Activated CD4-positive, alpha-beta T cell treated with anti-CD3 and anti-CD28 coated beads for 36 hours (primary cell): ENCODE data around the gene NT5DC2. TPM values are rescaled to one million over a fixed set of nuclear protein-coding genes. Genes with fewer than 3 reads are reported as not detected.

Experiments
- ATAC-seq: fragments of 200-7000 bp; cut with Tn5 transposase; one replicate; pipeline ENCODE4 v1.10.0; 2021; ENCODE audit warnings: mild to moderate bottlenecking, moderate library complexity
- CTCF ChIA-PET: fragments of 350-600 bp; sonication (Branson Sonifier 250); formaldehyde crosslinking; loops from one replicate; lab custom pipeline; 2021; ENCODE audit warnings: antibody characterized with exemption; lab: Charles Lee
- POLR2A ChIA-PET: fragments of 350-600 bp; sonication (Branson Sonifier 250); formaldehyde crosslinking; loops from one replicate; lab custom pipeline; 2021; ENCODE audit warnings: antibody characterized with exemption, inconsistent platforms; lab: Charles Lee
- DNase-seq: peaks from one replicate; pipeline ENCODE4 v3.0.0-alpha.2; 2020
- H3K27ac Mint-ChIP-seq: one replicate; pipeline ENCODE4 v1.8.0; 2021; ENCODE audit warnings: mixed read lengths
- H3K27me3 Mint-ChIP-seq: one replicate; pipeline ENCODE4 v1.8.0; 2021; ENCODE audit warnings: mixed read lengths
- H3K36me3 Mint-ChIP-seq: one replicate; pipeline ENCODE4 v1.8.0; 2021; ENCODE audit warnings: low read depth, mixed read lengths
- H3K4me1 Mint-ChIP-seq: one replicate; pipeline ENCODE4 v1.8.0; 2021; ENCODE audit warnings: mixed read lengths
- H3K4me3 Mint-ChIP-seq: one replicate; pipeline ENCODE4 v1.8.0; 2021; ENCODE audit warnings: mild to moderate bottlenecking, moderate library complexity, mixed read lengths
- H3K9me3 Mint-ChIP-seq: one replicate; pipeline ENCODE4 v1.8.0; 2021; ENCODE audit warnings: low read depth, mixed read lengths
- intact Hi-C, 2 experiments: fragments of 100-400 bp; cut with DNase I in 1 of 2; cut with micrococcal nuclease in 1 of 2; formaldehyde crosslinking; loops; one replicate each; pipeline versions ENCODE4 v1.14.2 to v1.15.1; 2022 to 2024; cut with DNase I, micrococcal nuclease
- total RNA-seq, 2 experiments: library from RNA; stranded (reverse); gene quantifications; one replicate each; pipeline ENCODE4 v1.2.3, GENCODE V29; 2021

NT5DC2 gene
- total RNA-seq, 2 experiments from 2014 or later, result 35.6 to 59.1 TPM

DNA sequence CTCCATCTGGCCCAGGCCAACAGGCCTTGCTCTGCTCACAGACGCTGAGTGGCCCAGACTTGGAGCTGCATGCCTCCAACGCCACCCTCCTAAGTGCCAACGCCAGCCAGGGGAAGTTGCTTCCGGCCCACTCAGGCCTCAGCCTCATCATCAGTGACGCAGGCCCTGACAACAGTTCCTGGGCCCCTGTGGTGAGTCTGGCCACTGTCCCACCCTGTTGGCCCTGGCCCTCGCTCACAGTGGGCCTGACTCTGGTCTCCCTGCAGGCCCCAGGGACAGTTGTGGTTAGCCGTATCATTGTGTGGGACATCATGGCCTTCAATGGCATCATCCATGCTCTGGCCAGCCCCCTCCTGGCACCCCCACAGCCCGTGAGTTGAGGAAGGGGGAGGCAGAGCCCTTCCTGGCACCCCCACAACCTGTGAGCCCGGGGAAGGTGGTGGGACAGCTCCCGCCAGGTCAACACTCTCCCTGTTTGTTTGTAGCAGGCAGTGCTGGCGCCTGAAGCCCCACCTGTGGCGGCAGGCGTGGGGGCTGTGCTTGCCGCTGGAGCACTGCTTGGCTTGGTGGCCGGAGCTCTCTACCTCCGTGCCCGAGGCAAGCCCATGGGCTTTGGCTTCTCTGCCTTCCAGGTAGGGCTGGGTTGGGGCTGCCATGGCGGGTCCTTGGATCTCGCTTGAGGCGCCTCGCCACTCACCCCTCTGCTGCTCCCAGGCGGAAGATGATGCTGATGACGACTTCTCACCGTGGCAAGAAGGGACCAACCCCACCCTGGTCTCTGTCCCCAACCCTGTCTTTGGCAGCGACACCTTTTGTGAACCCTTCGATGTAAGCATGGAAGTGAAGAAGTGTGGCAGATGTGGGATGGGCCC, 10.0 kb downstream of the NT5DC2 start:
- ChIA-PET CTCF (no interaction called here), POLR2A (no interaction called here)
- Mint-ChIP-seq H3K4me3 (no peak overlapping the region), H3K27me3 (no peaks in the 10 kb centered on the region), H3K36me3 (peaks cover 4% of the 10 kb centered on the region), H3K9me3 (no peaks in the 10 kb centered on the region), H3K27ac (no peak overlapping the region), H3K4me1 (no peaks in the 10 kb centered on the region)
- ATAC-seq (no peak), DNase-seq (no peak)
- intact Hi-C loops, result no loop called here

DNA sequence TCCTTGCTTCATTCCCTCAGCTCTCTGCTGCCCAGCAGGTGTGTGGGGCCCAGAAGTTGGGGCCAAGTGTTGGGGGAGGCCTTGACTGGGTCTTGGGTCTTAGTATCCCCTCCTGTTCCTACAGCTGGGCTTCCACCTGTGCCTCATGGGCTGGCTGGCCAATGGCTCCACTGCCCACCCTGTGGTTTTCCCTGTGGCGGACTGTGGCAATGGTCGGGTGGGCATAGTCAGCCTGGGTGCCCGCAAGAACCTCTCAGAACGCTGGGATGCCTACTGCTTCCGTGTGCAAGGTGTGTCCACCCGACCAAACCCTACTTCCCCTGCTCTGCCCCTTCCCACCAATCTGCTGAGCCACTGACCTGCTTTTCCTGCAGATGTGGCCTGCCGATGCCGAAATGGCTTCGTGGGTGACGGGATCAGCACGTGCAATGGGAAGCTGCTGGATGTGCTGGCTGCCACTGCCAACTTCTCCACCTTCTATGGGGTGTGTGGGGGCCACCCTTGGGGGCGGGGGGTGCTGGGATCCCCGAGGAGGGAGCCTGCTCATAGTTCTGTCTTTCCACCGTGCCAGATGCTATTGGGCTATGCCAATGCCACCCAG, 10.9 kb downstream of the NT5DC2 start:
- H3K27me3 Mint-ChIP-seq, result no peaks in the 10 kb centered on the region
- ChIA-PET CTCF (no interaction called here), POLR2A (no interaction called here)
- H3K9me3 Mint-ChIP-seq, result no peaks in the 10 kb centered on the region
- peaks cover 4% of the 10 kb centered on the region for H3K36me3 Mint-ChIP-seq
- no peak for DNase-seq
- H3K4me3 Mint-ChIP-seq, result no peak overlapping the region
- H3K4me1 Mint-ChIP-seq, result no peaks in the 10 kb centered on the region
- intact Hi-C loops, result no loop called here
- ATAC-seq, result no peak
- H3K27ac Mint-ChIP-seq, result no peak overlapping the region

DNA sequence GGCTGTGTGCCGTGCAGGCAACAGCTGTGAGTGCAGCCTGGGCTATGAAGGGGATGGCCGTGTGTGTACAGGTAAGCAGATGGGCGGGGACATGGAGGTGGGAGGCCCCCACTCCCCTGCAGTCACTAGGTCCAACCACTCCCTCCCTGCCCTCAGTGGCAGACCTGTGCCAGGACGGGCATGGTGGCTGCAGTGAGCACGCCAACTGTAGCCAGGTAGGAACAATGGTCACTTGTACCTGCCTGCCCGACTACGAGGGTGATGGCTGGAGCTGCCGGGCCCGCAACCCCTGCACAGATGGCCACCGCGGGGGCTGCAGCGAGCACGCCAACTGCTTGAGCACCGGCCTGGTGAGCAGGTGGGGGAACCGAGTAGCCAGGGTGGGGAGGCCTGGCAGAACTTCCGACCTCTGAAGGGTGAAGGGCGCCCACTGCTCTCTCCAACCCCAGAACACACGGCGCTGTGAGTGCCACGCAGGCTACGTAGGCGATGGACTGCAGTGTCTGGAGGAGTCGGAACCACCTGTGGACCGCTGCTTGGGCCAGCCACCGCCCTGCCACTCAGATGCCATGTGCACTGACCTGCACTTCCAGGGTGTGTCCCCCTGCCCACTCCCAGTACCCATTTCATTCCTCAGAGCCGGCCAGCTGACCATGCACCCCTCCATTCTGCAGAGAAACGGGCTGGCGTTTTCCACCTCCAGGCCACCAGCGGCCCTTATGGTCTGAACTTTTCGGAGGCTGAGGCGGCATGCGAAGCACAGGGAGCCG, 11.6 kb downstream of the NT5DC2 start:
- Mint-ChIP-seq H3K4me1 (no peaks in the 10 kb centered on the region), H3K27ac (no peak overlapping the region), H3K4me3 (no peak overlapping the region), H3K27me3 (no peaks in the 10 kb centered on the region), H3K9me3 (no peaks in the 10 kb centered on the region), H3K36me3 (peaks cover 4% of the 10 kb centered on the region)
- no peak for DNase-seq
- ChIA-PET POLR2A (no interaction called here), CTCF (no interaction called here)
- intact Hi-C loops, result no loop called here
- ATAC-seq, result no peak

DNA sequence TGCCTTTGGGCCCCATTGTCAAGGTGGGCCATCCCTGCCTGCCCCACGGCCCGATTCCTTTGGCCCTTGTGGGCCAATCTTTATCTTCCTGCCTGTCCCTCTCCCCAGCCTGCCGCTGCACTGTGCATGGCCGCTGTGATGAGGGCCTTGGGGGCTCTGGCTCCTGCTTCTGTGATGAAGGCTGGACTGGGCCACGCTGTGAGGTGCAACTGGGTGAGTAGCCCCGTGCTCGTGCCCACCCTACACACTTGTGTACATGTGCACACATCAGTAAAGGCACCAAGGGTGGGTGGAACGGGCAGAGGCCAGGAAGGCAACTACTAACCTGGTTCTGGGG, 12.2 kb downstream of the NT5DC2 start:
- POLR2A ChIA-PET, result no interaction called here
- Mint-ChIP-seq H3K9me3 (no peaks in the 10 kb centered on the region), H3K27me3 (no peaks in the 10 kb centered on the region), H3K36me3 (peaks cover 4% of the 10 kb centered on the region), H3K4me1 (no peaks in the 10 kb centered on the region), H3K4me3 (no peak overlapping the region), H3K27ac (no peak overlapping the region)
- no peak for DNase-seq
- intact Hi-C loops, result no loop called here
- CTCF ChIA-PET, result no interaction called here
- ATAC-seq, result no peak

GRCh38 chr3:52520716-52521487, 12.8 kb downstream of the NT5DC2 start:
- no peaks in the 10 kb centered on the region for H3K9me3 Mint-ChIP-seq
- H3K27me3 Mint-ChIP-seq, result no peaks in the 10 kb centered on the region
- intact Hi-C loops, result no loop called here
- H3K36me3 Mint-ChIP-seq, result peaks cover 4% of the 10 kb centered on the region
- no peak for ATAC-seq
- ChIA-PET POLR2A (no interaction called here), CTCF (interaction anchor here (0.9 kb wide), 1 partner anchor 327 kb away, joined by 5 read pairs; no protein-coding TSS in a partner anchor)
- H3K4me1 Mint-ChIP-seq, result no peaks in the 10 kb centered on the region
- DNase-seq, result no peak
- no peak overlapping the region for H3K4me3 Mint-ChIP-seq
- no peak overlapping the region for H3K27ac Mint-ChIP-seq

DNA sequence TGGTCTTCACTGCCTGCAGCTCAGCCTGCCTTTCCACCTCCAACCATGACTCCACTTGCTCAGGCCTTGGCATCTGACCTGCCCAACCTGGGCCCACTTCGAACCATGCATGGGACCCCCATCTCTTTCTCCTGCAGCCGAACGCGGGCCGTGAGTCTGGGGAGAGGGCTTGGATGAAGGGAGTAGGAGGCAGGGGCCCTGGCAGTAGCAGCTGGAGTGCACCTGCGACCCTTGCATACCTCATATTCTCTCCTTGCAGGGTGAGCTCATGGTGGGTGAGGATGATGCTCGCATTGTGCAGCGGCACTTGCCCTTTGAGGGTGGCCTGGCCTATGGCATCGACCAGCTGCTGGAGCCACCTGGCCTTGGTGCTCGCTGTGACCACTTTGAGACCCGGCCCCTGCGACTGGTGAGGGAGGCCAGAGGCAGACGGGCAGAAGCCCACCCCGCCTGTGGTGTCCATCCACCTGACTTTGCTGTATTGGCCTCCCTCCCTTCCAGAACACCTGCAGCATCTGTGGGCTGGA, 13.5 kb downstream of the NT5DC2 start:
- Mint-ChIP-seq H3K36me3 (peaks cover 4% of the 10 kb centered on the region), H3K27me3 (no peaks in the 10 kb centered on the region), H3K27ac (no peak overlapping the region), H3K9me3 (no peaks in the 10 kb centered on the region), H3K4me3 (no peak overlapping the region), H3K4me1 (no peaks in the 10 kb centered on the region)
- intact Hi-C loops, result no loop called here
- POLR2A ChIA-PET, result no interaction called here
- CTCF ChIA-PET, result interaction anchor here (0.9 kb wide), 1 partner anchor 327 kb away, joined by 5 read pairs; no protein-coding TSS in a partner anchor
- no peak for DNase-seq
- no peak for ATAC-seq

DNA sequence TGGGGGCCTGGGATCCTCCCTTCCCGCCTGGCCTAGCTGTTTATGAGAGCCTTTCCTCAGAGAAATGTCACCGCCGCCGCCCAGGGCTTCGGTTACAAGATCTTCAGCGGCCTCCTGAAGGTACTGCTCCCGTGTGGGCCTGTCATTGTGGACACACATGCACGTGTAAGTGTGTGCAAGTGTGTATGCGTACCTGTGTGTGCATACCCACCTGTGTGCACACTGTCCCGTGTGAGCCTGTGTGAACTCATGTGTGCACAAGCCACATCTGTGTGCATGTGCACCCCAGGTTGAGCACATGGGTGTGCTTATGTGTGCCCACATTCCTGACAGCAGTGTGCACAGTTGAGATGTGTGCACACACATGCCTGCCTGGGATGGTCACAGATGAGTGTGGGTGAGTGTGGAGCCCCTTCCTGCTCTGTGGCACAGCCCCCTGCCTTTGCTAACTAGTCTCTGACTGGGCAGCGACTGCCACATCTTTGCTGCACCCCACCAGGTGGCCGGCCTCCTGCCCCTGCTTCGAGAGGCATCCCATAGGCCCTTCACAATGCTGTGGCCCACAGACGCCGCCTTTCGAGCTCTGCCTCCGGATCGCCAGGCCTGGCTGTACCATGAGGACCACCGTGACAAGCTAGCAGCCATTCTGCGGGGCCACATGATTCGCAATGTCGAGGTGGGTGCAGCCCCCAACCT, 14.1 kb downstream of the NT5DC2 start:
- H3K27ac Mint-ChIP-seq, result no peak overlapping the region
- no peak for ATAC-seq
- no peaks in the 10 kb centered on the region for H3K9me3 Mint-ChIP-seq
- peaks cover 4% of the 10 kb centered on the region for H3K36me3 Mint-ChIP-seq
- POLR2A ChIA-PET, result no interaction called here
- H3K4me1 Mint-ChIP-seq, result no peaks in the 10 kb centered on the region
- DNase-seq, result no peak
- CTCF ChIA-PET, result interaction anchor here (0.9 kb wide), 1 partner anchor 326 kb away, joined by 5 read pairs; no protein-coding TSS in a partner anchor
- intact Hi-C loops, result no loop called here
- H3K27me3 Mint-ChIP-seq, result no peaks in the 10 kb centered on the region
- H3K4me3 Mint-ChIP-seq, result no peak overlapping the region

DNA sequence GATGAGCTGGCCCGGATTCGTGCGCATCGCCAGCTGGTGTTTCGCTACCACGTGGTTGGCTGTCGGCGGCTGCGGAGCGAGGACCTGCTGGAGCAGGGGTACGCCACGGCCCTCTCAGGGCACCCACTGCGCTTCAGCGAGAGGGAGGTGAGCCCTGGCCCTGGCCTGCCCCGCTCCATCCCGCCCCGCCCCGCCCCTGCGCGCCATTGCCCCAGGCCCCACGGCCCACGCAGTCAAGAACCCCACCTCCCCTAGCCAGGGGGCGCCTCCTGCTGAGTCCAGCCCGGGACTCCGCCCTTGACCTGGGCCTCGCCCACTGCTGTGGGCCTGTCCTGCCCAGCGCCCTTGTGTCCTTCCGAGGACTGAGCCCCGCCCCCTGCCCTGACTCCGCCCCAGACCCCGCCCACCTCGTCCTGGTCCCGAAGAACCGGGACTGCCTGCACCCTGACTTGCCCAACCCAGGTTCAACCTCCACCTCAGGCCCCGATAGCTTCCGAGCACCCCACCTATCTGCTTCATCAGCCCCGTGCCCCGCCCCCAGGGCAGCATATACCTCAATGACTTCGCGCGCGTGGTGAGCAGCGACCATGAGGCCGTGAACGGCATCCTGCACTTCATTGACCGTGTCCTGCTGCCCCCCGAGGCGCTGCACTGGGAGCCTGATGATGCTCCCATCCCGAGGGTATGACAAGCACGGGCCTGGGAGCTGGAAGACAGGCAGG, 14.8 kb downstream of the NT5DC2 start:
- H3K4me1 Mint-ChIP-seq, result no peaks in the 10 kb centered on the region
- intact Hi-C loops, result no loop called here
- POLR2A ChIA-PET, result no interaction called here

DNA sequence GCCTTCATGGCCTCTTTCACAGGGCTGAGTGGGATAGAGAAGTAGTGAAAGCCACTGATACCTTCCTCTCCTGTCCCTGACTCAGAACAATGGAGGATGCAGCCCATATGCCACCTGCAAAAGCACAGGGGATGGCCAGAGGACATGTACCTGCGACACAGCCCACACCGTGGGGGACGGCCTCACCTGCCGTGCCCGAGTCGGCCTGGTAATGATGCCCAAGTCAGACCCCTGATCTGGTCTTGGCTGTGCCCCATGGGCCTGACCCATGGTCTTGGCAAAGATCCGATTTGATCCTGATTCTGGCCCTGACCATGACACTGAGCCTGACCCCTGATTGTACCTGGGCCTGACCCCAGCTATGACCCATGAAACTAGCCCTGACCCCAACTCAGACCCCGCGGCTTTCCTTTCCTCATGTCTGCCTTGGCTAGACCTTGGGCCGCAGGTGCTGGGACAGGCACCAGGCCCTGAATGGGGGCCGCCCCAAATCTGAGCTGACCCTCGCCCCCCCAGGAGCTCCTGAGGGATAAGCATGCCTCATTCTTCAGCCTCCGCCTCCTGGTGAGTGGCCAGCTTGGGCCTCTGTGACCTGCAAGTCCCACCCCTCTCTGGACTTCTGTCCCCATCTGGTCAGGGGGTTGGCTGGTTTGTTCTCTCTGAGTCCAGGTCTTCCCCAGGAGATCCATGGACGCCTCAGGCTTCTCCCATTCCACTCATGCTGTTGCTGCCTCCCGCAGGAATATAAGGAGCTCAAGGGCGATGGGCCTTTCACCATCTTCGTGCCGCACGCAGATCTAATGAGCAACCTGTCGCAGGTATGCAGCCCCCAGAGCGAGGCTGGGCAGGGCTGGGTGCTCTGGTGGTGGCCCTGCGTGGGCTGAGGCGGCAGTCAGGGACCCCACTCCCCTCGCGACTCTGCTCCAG, 15.6 kb downstream of the NT5DC2 start:
- ATAC-seq, result no peak
- ChIA-PET POLR2A (no interaction called here), CTCF (no interaction called here)
- Mint-ChIP-seq H3K4me1 (no peaks in the 10 kb centered on the region), H3K4me3 (no peak overlapping the region), H3K9me3 (no peaks in the 10 kb centered on the region), H3K27ac (no peak overlapping the region), H3K27me3 (no peaks in the 10 kb centered on the region), H3K36me3 (no peaks in the 10 kb centered on the region)
- no peak for DNase-seq
- intact Hi-C loops, result no loop called here

More for the DNA sequence above, 14.8 kb downstream of the NT5DC2 start:
- ATAC-seq (no peak), DNase-seq (no peak)
- Mint-ChIP-seq H3K36me3 (no peaks in the 10 kb centered on the region), H3K9me3 (no peaks in the 10 kb centered on the region), H3K4me3 (no peak overlapping the region), H3K27ac (no peak overlapping the region), H3K27me3 (no peaks in the 10 kb centered on the region)
- CTCF ChIA-PET, result no interaction called here
